HL-60 (cell line): ENCODE results near the gene KRTAP5-8.
A peak's percentile ranks its signal among the peaks of the same experiment; 100 is the strongest.
"Not testable (repeated sequence)": the region's sequence is repeated elsewhere in the genome, so short reads cannot be mapped to it uniquely, and the experiment has no call there.

Experiments
- DNase-seq, 2 experiments: peaks; one replicate each; pipeline ENCODE4 v3.0.0-alpha.2; 2010 to 2020; ENCODE audit warnings: low read depth in 1 of 2, low spot score in 1 of 2
- H3K27ac ChIP-seq: fragments of 250-450 bp; sonication (Bioruptor Pico); replicated peaks from 2 replicates; pipeline ENCODE4 v1.5.1; 2020; ENCODE audit warnings: mild to moderate bottlenecking, moderate library complexity
- H3K27me3 ChIP-seq: fragments of 250-450 bp; sonication (Bioruptor Pico); 2 replicates; pipeline ENCODE4 v1.5.1; 2021; ENCODE audit warnings: mild to moderate bottlenecking, moderate library complexity; ENCODE audit not compliant: insufficient read depth, poor library complexity, severe bottlenecking
- H3K4me3 ChIP-seq: replicated peaks from 2 replicates; pipeline ENCODE4 v1.5.1; 2011; ENCODE audit warnings: mild to moderate bottlenecking, control low read depth, low read length; ENCODE audit not compliant: insufficient read depth
- CTCF ChIP-seq: IDR thresholded peaks from one replicate; pipeline ENCODE4 v1.5.1; 2011; ENCODE audit warnings: low read length, control low read depth, inconsistent platforms; ENCODE audit not compliant: insufficient read depth
- GABPA ChIP-seq: IDR thresholded peaks from 2 replicates; pipeline ENCODE4 v1.6.1; 2012; ENCODE audit warnings: low read depth
- POLR2AphosphoS5 ChIP-seq: IDR thresholded peaks from 2 replicates; pipeline ENCODE4 v1.6.1; 2012; ENCODE audit warnings: low read depth
- REST ChIP-seq: IDR thresholded peaks from 2 replicates; pipeline ENCODE4 v1.6.1; 2012; ENCODE audit warnings: low read depth; ENCODE audit not compliant: insufficient replicate concordance
- SPI1 ChIP-seq: IDR thresholded peaks from 2 replicates; pipeline ENCODE4 v1.6.1; 2012; ENCODE audit warnings: low read depth, mild to moderate bottlenecking, borderline replicate concordance

The KRTAP5-8 gene

GRCh38 chr11:71525188-71525937, 12.5 kb upstream of the KRTAP5-8 start:
- TF ChIP-seq CTCF (no peak), GABPA (no peak), SPI1 (no peak), POLR2AphosphoS5 (no peak), REST (no peak)
- H3K27me3 ChIP-seq = no peaks in the 10 kb centered on the region

GRCh38 chr11:71525938-71526495, 11.8 kb upstream of the KRTAP5-8 start:
- Histone ChIP-seq H3K27ac (no peak overlapping the region), H3K4me3 (no peak overlapping the region), H3K27me3 (no peaks in the 10 kb centered on the region)
- TF ChIP-seq CTCF = no peak
- no peak for DNase-seq

More at GRCh38 chr11:71525188-71525937, 12.5 kb upstream of the KRTAP5-8 start:
- H3K27ac ChIP-seq = no peak overlapping the region
- no peak for DNase-seq
- H3K4me3 ChIP-seq = no peak overlapping the region

GRCh38 chr11:71526796-71527575, 10.8 kb upstream of the KRTAP5-8 start, which contains the start of gene KRTAP5-7:
KRTAP5-7 (plus strand) TSS chr11:71527267; CDS start chr11:71527301, 34 bp downstream.
- not testable (repeated sequence) for H3K27me3 ChIP-seq, DNase-seq, H3K27ac ChIP-seq, H3K4me3 ChIP-seq
- peak; percentile 59; the same call in 1 of the 2 replicates for TF ChIP-seq POLR2AphosphoS5

GRCh38 chr11:71527576-71528210, 10.1 kb upstream of the KRTAP5-8 start:
- H3K27me3 ChIP-seq = no peaks in the 10 kb centered on the region
- TF ChIP-seq GABPA = no peak
- no peak for TF ChIP-seq SPI1
- no peak for TF ChIP-seq CTCF
- no peak for TF ChIP-seq REST
- TF ChIP-seq POLR2AphosphoS5 = no peak
- no peak overlapping the region for H3K4me3 ChIP-seq
- no peak overlapping the region for H3K27ac ChIP-seq
- no peak for DNase-seq
